NCI-H2227 treated with DMSO at 0.1 percent for 48 hours (cell line): Measurements from ENCODE around the gene PDXK.

Experiments used
- DNase-seq: peaks from one replicate; lab custom pipeline; 2025; lab: John Stamatoyannopoulos, UW

Gene PDXK

DNA sequence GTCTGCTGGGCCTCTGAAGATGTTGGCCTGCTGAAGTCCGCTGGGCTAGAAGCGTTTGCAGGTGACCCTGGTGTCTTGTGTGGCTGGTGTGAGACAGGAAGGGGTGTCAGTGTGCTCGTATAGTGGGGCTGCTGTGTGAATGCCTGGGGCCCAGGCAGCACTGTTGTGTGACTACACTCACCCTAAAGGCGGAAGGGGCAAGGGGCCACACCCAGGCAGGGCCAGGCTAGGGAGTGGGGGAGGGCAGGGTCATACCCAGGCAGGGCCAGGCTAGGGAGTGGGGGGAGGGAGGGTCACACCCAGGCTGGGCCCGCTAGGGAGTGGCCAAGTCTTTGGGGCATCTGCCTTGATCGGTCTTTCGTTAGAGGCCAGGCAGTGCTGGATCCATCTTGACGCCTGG lies 25.0 kb downstream of the PDXK start:
- DNase-seq = no peak

DNA sequence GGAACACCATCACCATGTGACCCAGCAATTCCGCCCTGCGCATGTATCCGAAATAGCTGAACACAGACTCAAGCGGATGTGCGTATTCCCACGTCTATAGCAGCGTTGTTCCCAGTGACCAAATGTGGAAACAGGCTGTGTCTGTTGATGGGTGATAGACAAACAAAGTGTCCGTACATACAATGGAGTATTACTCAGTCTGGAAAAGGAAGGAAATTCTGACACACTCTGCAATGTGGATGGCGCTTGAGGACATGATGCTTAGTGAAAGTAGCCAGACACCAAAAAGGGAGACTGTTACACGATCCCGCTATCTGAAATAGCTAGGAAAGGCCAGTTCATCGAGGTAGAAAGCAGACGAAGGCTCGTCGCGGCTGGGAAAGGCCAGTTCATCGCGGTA lies 25.8 kb downstream of the PDXK start:
- no peak for DNase-seq

DNA sequence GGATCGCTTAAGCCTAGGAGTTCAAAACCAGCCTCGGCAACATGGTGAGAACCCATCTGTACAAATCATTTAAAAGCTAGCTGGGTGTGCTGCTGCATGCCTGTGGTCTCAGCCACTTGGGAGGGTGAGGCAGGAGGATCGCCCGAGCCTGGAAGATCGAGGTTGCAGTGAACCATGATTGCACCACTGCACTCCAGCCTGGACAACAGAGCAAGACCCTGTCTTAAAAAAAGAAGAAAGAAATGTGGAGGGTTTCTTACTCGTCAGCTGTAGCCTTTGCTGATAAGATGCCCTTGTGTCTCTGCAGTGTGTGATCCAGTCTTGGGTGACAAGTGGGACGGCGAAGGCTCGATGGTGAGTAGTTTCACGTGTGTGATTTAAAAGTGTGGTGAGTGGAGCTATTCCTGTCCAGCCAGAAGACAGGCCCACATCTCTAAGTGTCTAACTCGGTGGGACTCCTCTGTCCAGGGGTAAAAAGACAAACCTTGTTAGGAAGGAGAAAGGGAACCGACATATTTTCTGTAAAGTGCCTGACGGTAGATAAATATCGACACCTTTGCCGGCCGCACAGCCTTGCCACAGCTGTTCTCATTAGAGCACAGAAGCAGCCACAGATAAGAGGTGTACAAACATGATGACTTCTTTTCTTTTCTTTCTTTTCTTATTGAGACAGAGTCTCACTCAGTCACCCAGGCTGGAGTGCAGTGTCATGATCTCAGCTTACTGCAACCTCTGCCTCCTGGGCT lies 27.0 kb downstream of the PDXK start:
- no peak for DNase-seq

DNA sequence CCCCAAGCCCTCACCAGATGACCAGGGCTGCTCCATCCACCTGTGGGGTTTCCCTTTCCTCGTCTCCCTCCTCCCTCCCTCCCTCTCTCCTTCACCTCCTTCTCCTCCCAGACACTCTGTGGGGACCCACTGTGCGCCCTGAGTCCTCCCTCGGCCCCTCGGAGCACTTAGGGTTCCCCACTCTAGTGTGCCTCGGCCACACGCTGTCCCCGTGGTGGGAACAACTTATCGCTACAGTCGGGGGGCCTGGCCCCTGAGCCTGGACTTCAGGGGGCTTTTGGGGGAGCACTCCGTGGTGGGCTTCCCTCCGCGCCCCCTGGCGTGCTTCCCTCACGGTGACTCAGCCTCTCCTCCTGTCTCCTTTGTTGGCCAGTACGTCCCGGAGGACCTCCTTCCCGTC lies 29.7 kb downstream of the PDXK start:
- no peak for DNase-seq

DNA sequence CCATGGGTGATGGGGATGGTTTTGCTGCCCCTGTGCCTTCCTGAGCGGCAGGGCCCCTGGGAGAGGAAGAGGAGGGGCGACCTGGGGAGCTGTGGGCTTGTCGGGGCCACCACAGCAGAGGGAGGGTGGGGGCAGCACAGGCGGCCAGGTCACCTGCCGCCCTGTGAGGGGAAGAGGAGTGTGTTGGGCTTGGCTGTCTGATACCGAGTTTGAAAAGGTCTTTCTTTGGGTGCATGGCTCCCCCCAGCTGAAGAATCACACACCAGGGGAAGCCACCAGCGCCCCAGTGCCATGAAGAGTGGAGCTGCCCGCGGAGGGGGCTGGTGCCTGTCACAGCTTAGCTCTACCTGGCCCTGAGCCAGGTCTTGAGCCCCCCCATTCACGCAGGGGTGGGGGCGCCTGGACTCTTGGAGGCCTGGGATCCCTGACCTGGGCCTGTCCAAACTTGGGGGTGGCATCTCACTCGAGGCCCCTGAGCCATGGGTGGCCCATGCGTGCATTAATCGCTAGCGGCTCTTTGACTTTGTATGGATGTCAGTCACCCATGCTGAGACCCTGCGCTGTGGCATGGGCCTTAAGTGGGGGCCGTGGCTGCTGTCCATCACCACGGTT lies 30.8 kb downstream of the PDXK start:
- no peak for DNase-seq

DNA sequence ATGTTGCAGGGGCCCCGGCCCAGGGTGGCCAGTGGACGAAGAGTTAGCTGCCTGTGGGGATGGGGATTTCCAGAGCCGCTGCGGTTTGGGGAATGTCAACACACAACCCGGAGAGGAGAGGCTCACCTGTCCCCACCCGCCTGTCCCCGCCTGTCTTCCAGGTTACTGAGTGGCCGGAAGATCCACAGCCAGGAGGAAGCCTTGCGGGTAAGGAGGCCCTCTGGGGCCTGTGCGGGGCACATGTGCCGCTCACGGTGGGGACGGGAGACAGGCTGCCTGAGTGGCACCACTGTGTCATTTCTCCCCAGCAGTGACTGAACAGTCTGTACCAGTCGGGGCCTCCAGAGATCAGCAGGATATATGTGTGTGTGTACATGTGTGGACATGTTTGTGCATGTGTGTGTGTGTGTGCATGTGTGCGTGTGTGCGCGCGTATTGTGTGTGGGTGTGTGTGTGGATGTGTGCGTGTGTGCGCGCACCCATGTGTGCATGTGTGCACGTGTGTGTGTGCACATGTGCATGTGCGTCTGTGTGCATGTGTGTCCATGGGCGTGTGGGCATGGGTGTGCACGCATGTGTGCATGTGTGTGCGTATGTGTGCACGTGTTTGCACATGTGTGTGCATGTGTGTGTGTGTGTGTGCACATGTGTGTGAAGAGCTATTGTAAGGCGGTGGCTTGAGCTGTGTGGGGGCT lies 31.6 kb downstream of the PDXK start:
- DNase-seq = no peak

DNA sequence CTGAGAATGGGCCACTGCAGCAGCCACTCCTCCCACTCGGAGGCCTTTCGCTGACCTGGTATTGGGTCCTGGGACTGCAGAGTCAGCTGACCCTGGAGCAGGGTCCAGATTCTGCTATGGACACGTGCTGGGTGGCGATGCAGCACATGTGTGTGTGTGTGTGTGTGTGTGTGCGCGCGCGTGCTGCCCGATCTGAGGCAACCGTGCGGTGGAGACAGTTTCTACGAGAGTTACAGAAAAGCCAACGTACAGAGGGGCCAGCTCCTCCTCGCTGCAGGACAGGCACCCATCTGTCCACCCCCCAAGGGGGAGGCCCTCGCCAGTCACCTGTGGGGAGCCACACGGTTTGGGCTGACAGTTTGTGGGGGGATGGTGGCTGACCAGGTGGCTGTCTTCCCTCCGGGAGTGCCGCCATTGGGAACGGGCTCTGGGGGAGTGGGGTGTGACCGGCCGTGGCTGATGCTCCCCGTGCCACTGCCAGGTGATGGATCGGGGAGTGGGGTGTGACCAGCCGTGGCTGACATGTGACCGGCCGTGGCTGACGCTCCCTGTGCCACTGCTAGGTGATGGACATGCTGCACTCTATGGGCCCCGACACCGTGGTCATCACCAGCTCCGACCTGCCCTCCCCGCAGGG lies 33.1 kb downstream of the PDXK start:
- no peak for DNase-seq

DNA sequence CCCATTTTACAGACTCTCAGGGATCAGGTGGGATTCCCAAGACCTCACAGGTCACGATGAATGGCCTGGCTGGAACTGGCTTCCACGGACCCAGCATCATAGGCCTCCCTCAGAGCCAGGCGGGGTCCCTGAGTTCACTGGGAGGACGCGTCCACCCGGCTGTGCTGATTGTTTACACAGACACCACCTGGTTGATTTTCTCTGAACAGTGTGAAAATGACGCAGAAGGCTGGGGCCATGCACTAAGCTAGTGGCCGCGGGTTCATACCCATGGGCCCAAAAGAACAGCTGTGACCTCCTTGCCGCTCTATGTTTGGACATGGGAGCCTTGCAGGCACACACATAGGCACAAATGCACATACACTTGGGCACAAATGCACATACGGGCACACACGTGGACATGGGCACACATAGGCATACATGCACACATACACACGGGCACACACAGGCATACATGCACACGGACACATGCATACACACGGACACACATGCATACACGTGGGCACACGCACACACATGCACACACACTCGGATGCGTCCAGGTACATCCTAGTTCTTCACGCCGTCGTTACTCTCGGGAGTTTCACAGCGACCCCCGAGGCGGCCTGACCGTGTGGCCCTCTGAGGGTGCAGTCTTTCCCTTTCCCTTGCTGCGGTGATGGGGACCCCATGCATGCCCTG lies 34.0 kb downstream of the PDXK start:
- DNase-seq = no peak

DNA sequence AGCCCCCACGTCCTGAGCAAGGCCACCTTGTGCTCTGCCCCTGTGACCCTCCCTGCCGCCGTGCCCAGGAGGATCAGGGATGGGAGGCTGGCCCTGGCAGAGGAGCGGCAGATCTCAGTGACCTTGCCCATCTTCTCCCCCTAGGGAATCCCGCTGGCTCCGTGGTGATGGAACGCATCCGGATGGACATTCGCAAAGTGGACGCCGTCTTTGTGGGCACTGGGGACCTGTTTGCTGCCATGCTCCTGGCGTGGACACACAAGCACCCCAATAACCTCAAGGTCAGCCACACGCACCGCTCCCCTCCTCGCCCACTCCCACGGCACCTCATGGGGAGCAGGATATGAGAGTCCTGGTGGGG lies 34.5 kb downstream of the PDXK start:
- DNase-seq = no peak

DNA sequence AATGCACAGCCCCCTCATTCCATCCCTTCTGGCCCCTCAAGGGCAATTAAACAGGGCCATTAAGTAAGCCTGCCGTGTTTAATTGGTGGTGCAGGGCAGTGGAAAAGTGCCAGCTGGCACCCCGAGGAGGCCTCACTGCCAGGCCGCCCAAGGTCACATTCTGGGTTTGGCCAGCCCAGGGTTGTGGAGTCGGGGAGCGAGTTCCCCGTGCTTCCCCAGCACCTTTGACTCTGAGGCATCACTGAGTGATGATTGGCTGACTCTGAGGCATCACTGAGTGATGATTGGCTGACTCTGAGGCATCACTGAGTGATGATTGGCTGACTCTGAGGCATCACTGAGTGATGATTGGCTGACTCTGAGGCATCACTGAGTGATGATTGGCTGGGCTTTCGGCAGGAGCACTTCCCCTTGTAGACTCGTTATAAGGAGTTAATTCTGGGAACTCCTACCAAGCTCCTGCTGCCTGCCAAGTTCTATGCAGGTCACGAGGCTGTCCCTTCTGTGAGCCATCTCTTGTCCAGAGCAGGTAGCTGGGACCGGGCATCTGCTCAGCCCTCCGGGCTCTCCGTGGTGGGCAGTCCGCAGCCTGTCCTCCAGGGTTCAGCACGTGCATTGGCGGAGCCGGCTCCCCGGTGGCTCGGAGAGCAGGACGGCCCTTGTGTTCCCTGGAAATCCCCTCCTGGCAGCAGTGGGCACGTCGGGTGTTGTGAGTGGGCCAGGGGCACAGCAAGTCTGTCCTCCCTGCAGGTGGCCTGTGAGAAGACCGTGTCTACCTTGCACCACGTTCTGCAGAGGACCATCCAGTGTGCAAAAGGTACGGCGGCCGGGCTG lies 36.2 kb downstream of the PDXK start:
- no peak for DNase-seq

DNA sequence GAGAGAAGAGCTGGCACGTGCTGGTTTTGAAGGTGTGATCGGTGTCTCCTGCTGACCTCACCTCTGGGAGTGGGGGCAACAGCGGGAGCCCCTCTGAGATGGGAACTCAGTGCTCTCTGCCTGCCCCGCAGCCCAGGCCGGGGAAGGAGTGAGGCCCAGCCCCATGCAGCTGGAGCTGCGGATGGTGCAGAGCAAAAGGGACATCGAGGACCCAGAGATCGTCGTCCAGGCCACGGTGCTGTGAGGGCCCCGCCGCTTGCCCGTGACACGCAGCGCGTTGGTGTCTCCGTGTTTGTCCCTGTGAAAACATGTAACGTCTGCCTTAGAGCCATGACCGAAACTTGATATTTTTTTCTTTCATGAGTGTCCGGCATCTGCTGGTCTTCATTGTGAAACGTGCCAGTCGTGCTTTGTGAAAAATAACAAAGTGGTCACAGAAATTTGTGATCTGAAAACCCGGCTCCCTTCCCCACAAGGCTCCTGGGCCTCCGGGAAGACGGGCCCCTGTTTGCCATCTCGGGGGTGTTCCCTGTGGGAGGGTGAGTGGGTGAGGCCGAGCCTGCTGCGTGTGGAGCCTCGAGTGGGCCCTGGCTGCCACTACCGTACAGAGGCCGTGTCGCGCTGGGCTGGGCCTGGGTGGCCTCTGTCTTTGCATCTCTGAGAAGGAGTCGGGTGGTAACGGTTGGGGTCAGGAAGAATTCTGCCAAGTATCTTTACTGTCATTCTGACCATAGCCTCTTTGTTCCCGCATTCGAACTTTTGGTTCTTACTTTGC lies 37.1 kb downstream of the PDXK start:
- no peak for DNase-seq

DNA sequence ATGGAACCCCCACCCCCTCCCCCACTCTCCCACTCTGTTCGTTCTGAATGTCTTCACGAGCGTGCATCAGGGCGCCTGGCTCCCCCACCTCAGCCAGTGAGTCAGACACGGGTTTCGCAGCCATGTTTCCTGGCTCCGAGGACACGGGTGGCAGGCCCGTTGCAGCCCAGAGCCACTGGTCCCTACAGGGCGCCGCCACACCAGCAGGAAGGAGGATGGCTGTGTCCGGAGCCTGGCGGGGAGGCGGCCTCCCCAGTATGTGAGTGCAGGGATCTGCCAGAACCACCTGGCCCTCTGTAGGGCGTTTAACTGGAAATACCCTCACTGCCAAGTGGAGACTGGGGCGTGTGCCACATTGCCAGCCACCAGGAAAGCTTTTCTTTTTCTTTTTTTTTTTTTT lies 38.7 kb downstream of the PDXK start:
- no peak for DNase-seq

DNA sequence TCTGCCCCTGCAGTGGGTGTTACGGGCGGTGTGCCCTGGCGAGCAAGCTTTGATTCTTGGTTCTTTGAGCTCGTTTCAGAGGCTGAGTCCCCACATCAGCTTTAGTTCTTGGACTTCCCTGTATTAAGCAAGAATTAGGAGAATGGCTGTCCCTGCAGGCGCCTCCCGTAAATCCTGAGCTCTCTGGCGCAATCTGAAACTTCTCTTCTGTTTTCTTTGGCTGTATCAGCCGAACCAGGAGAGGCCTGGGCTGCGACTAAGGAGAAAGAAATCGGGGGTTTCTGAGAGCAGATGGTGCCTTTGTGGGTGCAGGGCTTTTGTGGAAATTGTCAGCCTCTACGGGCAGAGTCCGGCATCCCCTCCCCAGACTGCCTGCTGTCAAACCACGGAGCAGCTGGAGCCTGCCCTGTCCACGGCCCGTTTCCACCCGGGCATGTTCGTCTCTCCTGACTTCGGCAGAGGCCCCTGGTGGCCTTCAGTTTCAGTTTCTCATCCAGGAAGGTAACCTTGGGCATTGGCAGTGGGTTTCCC lies 39.2 kb downstream of the PDXK start:
- no peak for DNase-seq

DNA sequence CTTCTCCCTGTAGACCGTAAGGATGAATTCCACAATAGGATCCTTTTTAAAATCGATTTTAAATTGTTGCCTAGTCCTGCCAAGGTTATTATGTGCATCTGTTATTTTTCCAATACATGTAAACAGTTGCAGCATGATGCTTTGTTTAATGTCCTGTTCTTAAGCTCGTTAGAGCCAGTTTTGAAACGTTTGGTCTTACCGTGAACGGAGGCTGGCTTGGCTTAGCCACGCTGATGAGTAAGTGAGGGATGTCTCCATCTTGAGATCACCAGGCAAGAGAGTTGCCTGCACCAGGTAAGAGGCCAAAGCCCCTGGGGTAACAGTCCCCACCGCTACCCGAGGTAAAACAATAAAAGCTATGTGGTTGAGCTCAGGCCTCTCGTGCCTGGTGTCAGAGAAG lies 39.9 kb downstream of the PDXK start:
- DNase-seq = no peak

DNA sequence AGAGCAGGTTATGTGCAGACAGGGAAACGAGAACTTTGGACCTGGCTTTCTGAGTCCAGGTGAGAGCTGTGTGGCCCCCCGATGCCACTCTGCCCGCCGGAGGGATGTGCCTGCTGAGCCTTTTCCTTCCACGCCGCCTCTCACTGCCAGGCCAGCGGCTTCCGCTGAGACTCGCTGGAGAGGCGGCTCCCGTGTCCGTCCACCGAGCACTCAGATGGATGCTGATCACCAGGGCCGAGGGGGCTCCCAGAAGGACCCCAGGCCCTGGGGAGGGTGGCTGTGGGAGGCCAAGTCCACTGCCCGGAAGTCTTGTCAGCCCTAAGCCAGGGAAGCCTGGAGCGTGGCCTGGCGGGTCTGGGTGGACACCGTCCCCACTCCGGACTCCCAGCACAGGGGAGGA lies 40.7 kb downstream of the PDXK start:
- no peak for DNase-seq

DNA sequence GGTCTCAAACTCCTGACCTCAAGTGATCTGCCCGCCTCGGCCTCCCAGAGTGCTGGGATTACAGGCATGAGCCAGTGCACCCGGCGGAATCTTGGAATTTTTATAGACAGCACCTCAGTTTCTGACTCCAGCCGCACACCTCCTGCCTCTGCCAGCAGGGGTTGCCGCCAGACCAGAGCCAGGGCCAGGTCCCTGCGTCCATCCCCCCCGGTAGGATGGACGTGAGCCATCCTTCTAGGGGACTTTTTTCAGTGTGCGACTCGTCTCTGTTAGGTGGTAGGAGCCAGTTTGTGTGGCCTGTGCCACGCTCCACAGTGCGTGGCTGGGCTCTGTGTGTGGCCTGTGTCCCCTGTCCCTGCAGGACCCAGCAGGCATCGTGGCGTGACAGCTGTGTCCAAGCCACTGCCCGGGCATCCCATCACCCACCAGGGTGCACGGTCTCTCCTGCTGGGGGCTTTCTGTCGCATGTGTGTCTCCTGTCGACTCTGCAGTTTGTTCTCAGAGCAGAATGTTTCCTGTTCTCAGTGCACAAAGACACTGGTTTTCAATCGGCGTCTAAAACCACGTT lies 41.5 kb downstream of the PDXK start:
- DNase-seq = no peak

DNA sequence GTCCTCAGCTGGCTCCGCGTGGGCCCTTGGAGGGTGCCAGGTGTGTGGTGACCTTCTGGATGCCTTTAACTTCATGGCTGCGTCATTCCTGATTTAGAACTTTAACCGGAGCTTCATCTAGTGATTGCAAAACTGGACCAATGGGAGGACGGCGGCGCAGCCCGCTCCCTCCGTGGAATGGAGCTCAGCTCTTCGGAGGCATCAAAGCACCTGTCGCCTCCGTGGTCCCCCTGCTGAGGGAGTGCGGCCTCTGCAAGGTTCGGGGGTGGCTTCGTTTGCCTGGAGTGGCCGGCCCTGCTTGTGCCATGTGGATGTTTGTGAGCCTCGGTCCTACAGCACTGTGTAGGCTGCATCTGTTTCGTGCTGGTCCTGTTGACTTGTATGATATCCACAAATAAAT lies 43.0 kb downstream of the PDXK start:
- no peak for DNase-seq

DNA sequence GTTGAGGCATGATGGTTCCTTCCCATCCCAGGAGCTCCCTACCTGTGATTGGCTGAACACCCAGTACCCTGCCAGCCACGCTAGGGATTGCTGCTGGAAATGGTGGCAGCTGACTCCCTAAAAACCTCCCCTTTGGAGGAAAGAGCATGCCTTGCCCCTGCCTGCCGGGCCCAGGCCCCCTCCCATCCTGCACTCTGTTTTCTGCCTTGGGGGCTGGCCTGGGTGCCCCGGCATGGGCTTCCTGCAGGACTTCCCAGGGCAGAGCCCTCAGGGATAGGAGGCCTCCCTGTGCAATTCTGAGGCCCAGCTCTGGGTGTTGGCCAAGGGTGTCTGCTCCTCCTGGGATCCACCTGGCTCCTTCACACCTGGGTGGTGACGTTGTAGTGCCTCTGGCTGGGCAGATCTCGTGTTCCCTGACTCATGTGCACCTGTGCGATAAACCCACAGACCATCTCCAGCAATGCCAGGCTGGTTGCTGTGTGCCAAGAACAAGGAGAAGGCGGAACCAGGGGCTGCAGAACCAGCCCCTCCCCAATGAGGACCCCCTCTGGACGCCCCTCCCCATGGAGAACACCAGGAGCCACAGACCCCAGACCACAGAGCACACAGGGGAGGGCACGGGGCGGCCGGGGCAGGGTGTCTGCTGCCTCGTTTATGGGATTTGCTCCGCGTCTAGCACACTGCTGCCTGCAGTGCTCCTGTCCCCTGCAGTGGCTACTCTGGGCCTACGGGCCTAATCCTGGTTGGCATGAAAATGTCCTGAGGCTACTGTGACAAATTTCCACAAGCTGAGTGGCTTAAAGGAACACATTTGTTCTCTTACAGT lies 43.6 kb downstream of the PDXK start:
- no peak for DNase-seq

DNA sequence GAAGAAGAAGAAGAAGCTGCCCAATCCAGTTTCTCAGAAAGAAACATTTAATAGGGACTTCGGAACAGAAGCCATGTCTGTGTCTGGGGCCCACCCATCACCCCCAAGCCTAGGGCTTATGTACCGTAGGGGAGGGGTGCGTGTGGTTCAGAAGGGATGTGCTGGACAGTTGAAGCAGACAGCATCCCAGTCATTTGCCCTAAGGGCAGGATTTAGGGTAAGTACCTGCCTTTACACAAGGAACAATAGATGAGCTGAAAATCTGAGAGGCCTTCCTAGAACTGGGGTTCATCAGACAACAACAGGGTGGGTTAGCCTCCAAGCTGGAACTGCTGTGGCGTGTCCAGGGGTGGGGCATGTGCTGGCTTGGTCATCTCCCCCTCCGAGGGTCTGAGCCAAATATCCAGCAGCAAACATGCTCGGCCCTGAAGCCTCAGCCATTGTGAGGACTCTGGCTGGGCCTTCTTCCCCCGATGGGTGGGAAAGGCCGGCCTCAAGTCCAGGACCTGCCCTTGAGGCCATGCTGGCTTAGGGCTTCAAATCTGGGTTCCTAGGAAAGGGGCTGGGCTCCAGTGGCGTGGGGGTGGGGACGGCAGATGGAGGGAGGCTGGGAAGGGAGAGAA lies 45.1 kb downstream of the PDXK start:
- DNase-seq = no peak
